ENCODE results near the gene UBE2E2.

Gene UBE2E2

GRCh38 chr3:23501201-23501802, 298.2 kb downstream of the UBE2E2 start:
- H2AFZ ChIP-seq (ENCODE audit: low read length) = no peak overlapping the region
- no peak overlapping the region for H3K4me2 ChIP-seq (ENCODE audit: low read depth, low read length, poor library complexity, severe bottlenecking)
- no peaks in the 10 kb centered on the region for H3K4me1 ChIP-seq (ENCODE audit: insufficient read depth, low read length, poor library complexity, severe bottlenecking)
- H3K27me3 ChIP-seq (ENCODE audit: insufficient read depth, low read length, poor library complexity, severe bottlenecking) = no peaks in the 10 kb centered on the region
- no peaks in the 10 kb centered on the region for H3K9me3 ChIP-seq (ENCODE audit: insufficient read depth, low read depth, low read length)
- no peaks in the 10 kb centered on the region for H3K9me2 ChIP-seq (replicated peaks; ENCODE audit: low read depth, low read length)
- no peaks in the 10 kb centered on the region for H3K36me3 ChIP-seq (ENCODE audit: insufficient read depth, low read length)
- H3K79me2 ChIP-seq (ENCODE audit: insufficient read depth, low read length) = no peaks in the 10 kb centered on the region
- no peak for TF ChIP-seq EZH2phosphoT487 (IDR thresholded peaks at IDR 0.05; ENCODE audit: borderline replicate concordance)
- TF ChIP-seq CTCF (conservative IDR thresholded peaks at IDR 0.05; ENCODE audit: low read length) = no peak
- H4K20me1 ChIP-seq (ENCODE audit: insufficient read depth, low read length, poor library complexity, severe bottlenecking) = no peaks in the 10 kb centered on the region
- H3F3A ChIP-seq (ENCODE audit: low read depth) = no peaks in the 10 kb centered on the region
- no peak overlapping the region for H3K4me3 ChIP-seq (ENCODE audit: low read length, poor library complexity, severe bottlenecking)
- H3K9ac ChIP-seq (ENCODE audit: low read depth, low read length, poor library complexity, severe bottlenecking) = no peak overlapping the region

GRCh38 chr3:23508464-23508863, 305.3 kb downstream of the UBE2E2 start:
- H3F3A ChIP-seq (ENCODE audit: low read depth) = no peaks in the 10 kb centered on the region
- no peak for TF ChIP-seq CTCF (conservative IDR thresholded peaks at IDR 0.05; ENCODE audit: low read length)
- no peak for TF ChIP-seq EZH2phosphoT487 (IDR thresholded peaks at IDR 0.05; ENCODE audit: borderline replicate concordance)
- H3K79me2 ChIP-seq (ENCODE audit: insufficient read depth, low read length) = no peaks in the 10 kb centered on the region
- H3K4me3 ChIP-seq (ENCODE audit: low read length, poor library complexity, severe bottlenecking) = no peak overlapping the region
- no peak overlapping the region for H3K9ac ChIP-seq (ENCODE audit: low read depth, low read length, poor library complexity, severe bottlenecking)
- H3K4me2 ChIP-seq (ENCODE audit: low read depth, low read length, poor library complexity, severe bottlenecking) = no peak overlapping the region
- H3K36me3 ChIP-seq (ENCODE audit: insufficient read depth, low read length) = no peaks in the 10 kb centered on the region
- H3K9me2 ChIP-seq (replicated peaks; ENCODE audit: low read depth, low read length) = no peaks in the 10 kb centered on the region
- no peak overlapping the region for H2AFZ ChIP-seq (ENCODE audit: low read length)
- no peaks in the 10 kb centered on the region for H3K4me1 ChIP-seq (ENCODE audit: insufficient read depth, low read length, poor library complexity, severe bottlenecking)
- no peaks in the 10 kb centered on the region for H4K20me1 ChIP-seq (ENCODE audit: insufficient read depth, low read length, poor library complexity, severe bottlenecking)
- H3K9me3 ChIP-seq (ENCODE audit: insufficient read depth, low read depth, low read length) = no peaks in the 10 kb centered on the region
- H3K27me3 ChIP-seq (ENCODE audit: insufficient read depth, low read length, poor library complexity, severe bottlenecking) = no peaks in the 10 kb centered on the region

GRCh38 chr3:23518441-23518840, 315.3 kb downstream of the UBE2E2 start:
- Histone ChIP-seq H3K9me2 (replicated peaks; ENCODE audit: low read depth, low read length) (no peaks in the 10 kb centered on the region), H4K20me1 (ENCODE audit: insufficient read depth, low read length, poor library complexity, severe bottlenecking) (no peaks in the 10 kb centered on the region), H3F3A (ENCODE audit: low read depth) (no peaks in the 10 kb centered on the region), H3K79me2 (ENCODE audit: insufficient read depth, low read length) (no peaks in the 10 kb centered on the region), H2AFZ (ENCODE audit: low read length) (no peak overlapping the region), H3K9me3 (ENCODE audit: insufficient read depth, low read depth, low read length) (no peaks in the 10 kb centered on the region), H3K4me3 (ENCODE audit: low read length, poor library complexity, severe bottlenecking) (no peak overlapping the region), H3K4me2 (ENCODE audit: low read depth, low read length, poor library complexity, severe bottlenecking) (no peak overlapping the region), H3K4me1 (ENCODE audit: insufficient read depth, low read length, poor library complexity, severe bottlenecking) (peaks cover 6% of the 10 kb centered on the region), H3K9ac (ENCODE audit: low read depth, low read length, poor library complexity, severe bottlenecking) (no peak overlapping the region), H3K36me3 (ENCODE audit: insufficient read depth, low read length) (no peaks in the 10 kb centered on the region), H3K27me3 (ENCODE audit: insufficient read depth, low read length, poor library complexity, severe bottlenecking) (no peaks in the 10 kb centered on the region)
- TF ChIP-seq EZH2phosphoT487 (IDR thresholded peaks at IDR 0.05; ENCODE audit: borderline replicate concordance) = no peak
- no peak for TF ChIP-seq CTCF (conservative IDR thresholded peaks at IDR 0.05; ENCODE audit: low read length)
